HEK293T (cell line): ENCODE results near the gene SLC39A12.

Experiments
- CTCF ChIA-PET: fragments of 350-600 bp; formaldehyde crosslinking; extraction: SDS; loops from one replicate; lab custom pipeline; 2021; ENCODE audit warnings: antibody characterized with exemption, inconsistent platforms; lab: Yijun Ruan, JAX
- POLR2A ChIA-PET: fragments of 350-600 bp; formaldehyde crosslinking; extraction: SDS; loops from one replicate; lab custom pipeline; 2020; ENCODE audit warnings: antibody characterized with exemption, inconsistent platforms; lab: Yijun Ruan, JAX
- DNase-seq: peaks from one replicate; pipeline ENCODE4 v3.0.0; 2012; ENCODE audit warnings: mixed read lengths; ENCODE audit errors: extremely low spot score
- ARNT ChIP-seq: fragments of 450-650 bp; IDR thresholded peaks from 2 replicates; pipeline ENCODE4 v1.6.1; 2017; ENCODE audit warnings: mild to moderate bottlenecking
- BHLHE40 ChIP-seq: fragments of 450-650 bp; IDR thresholded peaks from 2 replicates; pipeline ENCODE4 v1.6.1; 2016; ENCODE audit warnings: mild to moderate bottlenecking, moderate library complexity, borderline replicate concordance
- CTBP1 ChIP-seq: fragments of 450-650 bp; IDR thresholded peaks from 2 replicates; pipeline ENCODE4 v1.6.1; 2016; ENCODE audit warnings: borderline replicate concordance
- ELF4 ChIP-seq: fragments of 450-650 bp; IDR thresholded peaks from 2 replicates; pipeline ENCODE4 v1.6.1; 2017; ENCODE audit warnings: antibody characterized with exemption
- FOXA1 ChIP-seq: fragments of 450-650 bp; IDR thresholded peaks from 2 replicates; pipeline ENCODE4 v1.6.1; 2016; ENCODE audit warnings: mild to moderate bottlenecking
- FOXK2 ChIP-seq: fragments of 450-650 bp; IDR thresholded peaks from 2 replicates; pipeline ENCODE4 v1.6.1; 2016; ENCODE audit warnings: mild to moderate bottlenecking
- FOXM1 ChIP-seq: fragments of 450-650 bp; IDR thresholded peaks from 2 replicates; pipeline ENCODE4 v1.6.1; 2017; ENCODE audit warnings: mild to moderate bottlenecking, borderline replicate concordance
- HDGF ChIP-seq: fragments of 450-650 bp; IDR thresholded peaks from 2 replicates; pipeline ENCODE4 v1.6.1; 2017; ENCODE audit warnings: antibody characterized with exemption, borderline replicate concordance
- L3MBTL2 ChIP-seq: fragments of 450-650 bp; conservative IDR thresholded peaks from 2 replicates; pipeline ENCODE4 v1.6.1; 2016; ENCODE audit warnings: mild to moderate bottlenecking
- LEF1 ChIP-seq: fragments of 450-650 bp; IDR thresholded peaks from 2 replicates; pipeline ENCODE4 v1.6.1; 2017; ENCODE audit warnings: mild to moderate bottlenecking, borderline replicate concordance
- NFRKB ChIP-seq: fragments of 450-650 bp; IDR thresholded peaks from 2 replicates; pipeline ENCODE4 v1.6.1; 2016; ENCODE audit warnings: mild to moderate bottlenecking, moderate library complexity
- PKNOX1 ChIP-seq: fragments of 450-650 bp; IDR thresholded peaks from 2 replicates; pipeline ENCODE4 v1.6.1; 2016
- SP1 ChIP-seq: fragments of 450-650 bp; IDR thresholded peaks from 2 replicates; pipeline ENCODE4 v1.6.1; 2017
- SUZ12 ChIP-seq: fragments of 450-650 bp; IDR thresholded peaks from 2 replicates; pipeline ENCODE4 v1.6.1; 2016; ENCODE audit warnings: mild to moderate bottlenecking
- TARDBP ChIP-seq: fragments of 450-650 bp; IDR thresholded peaks from 2 replicates; pipeline ENCODE4 v1.6.1; 2016
- ZNF384 ChIP-seq: fragments of 450-650 bp; IDR thresholded peaks from 2 replicates; pipeline ENCODE4 v1.6.1; 2016

Gene SLC39A12

DNA sequence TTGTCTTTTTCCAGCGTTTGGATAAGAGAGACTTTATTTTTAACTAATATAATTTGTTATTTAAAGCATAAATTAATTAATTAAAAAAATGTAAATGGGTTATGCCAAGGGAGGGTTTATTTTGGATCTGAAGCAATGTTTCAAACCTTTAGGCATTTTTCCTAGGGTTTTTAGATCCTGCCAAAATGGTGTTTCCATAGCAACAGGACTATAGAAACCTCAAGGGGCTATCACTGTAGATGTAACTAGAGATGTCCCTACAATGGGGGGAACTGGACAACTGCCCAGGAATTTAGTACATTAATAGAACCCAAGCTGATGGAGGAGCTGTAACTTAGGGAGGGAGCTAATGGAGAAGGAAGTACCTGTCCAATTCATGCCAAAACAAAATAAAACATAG, 57.3 kb downstream of the SLC39A12 start:
- TF ChIP-seq ZNF384, result no peak
- TF ChIP-seq TARDBP, result no peak
- TF ChIP-seq NFRKB, result no peak
- TF ChIP-seq CTBP1, result no peak
- TF ChIP-seq SUZ12, result no peak
- POLR2A ChIA-PET, result no interaction called here
- CTCF ChIA-PET, result no interaction called here

DNA sequence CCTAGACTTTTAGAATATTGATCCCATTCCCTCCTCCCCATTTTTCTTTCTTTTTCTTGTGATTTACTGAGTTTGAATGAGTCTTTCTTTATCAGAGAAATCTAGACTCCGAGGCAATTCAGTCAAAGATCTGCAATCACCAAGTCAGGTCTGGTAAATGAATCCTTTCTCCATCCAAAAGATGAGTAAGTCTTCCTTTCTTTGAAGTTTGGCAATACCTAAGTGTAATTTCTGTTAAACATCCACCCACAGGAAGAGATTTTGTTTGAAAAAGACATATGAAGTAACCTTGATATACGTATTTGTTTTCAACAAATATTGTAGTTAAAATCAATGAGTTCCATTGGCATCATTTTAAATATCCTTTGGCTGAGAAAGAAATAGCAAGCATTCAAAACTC, 58.3 kb downstream of the SLC39A12 start:
- no peak for DNase-seq
- TF ChIP-seq NFRKB, result no peak
- TF ChIP-seq LEF1, result no peak
- no peak for TF ChIP-seq ARNT
- no peak for TF ChIP-seq HDGF
- no peak for TF ChIP-seq CTBP1
- no peak for TF ChIP-seq TARDBP
- TF ChIP-seq FOXM1, result no peak
- TF ChIP-seq SP1, result no peak
- no peak for TF ChIP-seq ELF4
- TF ChIP-seq SUZ12, result no peak
- TF ChIP-seq FOXA1, result no peak
- TF ChIP-seq FOXK2, result no peak
- TF ChIP-seq BHLHE40, result no peak
- no peak for TF ChIP-seq PKNOX1
- TF ChIP-seq ZNF384, result no peak
- no peak for TF ChIP-seq L3MBTL2
- ChIA-PET POLR2A (no interaction called here), CTCF (no interaction called here)

More for the DNA sequence above, 57.3 kb downstream of the SLC39A12 start:
- DNase-seq, result no peak

GRCh38 chr10:18020523-18020922, 68.8 kb downstream of the SLC39A12 start:
- ChIA-PET POLR2A (no interaction called here), CTCF (no interaction called here)
- DNase-seq, result no peak
- TF ChIP-seq CTBP1 (no peak), PKNOX1 (no peak), NFRKB (no peak), ELF4 (no peak), FOXM1 (no peak), TARDBP (no peak), FOXA1 (no peak), FOXK2 (no peak)

DNA sequence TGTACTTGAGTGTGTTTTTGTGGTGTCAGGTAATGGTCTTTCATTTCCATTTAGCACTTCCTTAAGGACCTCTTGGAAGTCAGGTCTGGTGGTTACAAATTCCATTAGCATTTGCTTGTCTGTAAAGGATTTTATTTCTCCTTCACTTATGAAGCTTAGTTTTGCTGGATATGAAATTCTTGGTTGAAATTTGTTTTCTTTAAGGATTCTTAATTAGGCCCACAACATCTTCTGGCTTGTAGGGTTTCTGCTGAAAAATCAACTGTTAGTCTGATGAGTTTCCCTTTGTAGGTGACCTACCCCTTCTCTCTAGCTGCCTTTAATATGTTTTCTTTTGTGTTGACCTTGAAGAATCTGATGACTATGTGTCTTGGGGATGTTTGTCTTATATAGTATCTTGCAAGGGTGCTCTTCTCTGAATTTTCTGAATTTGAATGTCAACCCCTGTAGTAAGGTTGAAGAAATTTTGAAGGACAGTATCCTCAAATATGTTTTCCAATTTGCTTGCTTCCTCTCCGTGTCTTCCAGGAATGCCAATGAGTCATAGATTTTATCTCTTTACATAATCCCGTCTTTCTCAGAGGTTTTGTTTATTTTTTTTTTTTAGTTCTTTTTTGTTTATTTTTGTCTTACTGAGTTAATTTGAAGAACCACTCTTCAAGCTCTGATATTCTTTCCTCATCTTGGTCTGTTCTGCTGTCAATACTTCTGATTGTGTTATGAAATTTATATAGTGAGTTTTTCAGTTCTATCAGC, 70.2 kb downstream of the SLC39A12 start:
- no peak for DNase-seq
- ChIA-PET POLR2A (no interaction called here), CTCF (no interaction called here)
- TF ChIP-seq FOXA1 (no peak), HDGF (no peak), L3MBTL2 (no peak)

- TF ChIP-seq HDGF, result no peak
- TF ChIP-seq NFRKB, result no peak
- no peak for TF ChIP-seq ZNF384
- no peak for TF ChIP-seq TARDBP
- TF ChIP-seq FOXA1, result no peak
- no peak for TF ChIP-seq SP1
- TF ChIP-seq FOXM1, result no peak
- no peak for TF ChIP-seq BHLHE40
- no peak for TF ChIP-seq PKNOX1
- no peak for TF ChIP-seq L3MBTL2
- no peak for TF ChIP-seq FOXK2
- no peak for TF ChIP-seq ELF4
- TF ChIP-seq LEF1, result no peak
- no peak for TF ChIP-seq SUZ12
- TF ChIP-seq CTBP1, result no peak
- no peak for TF ChIP-seq ARNT
- no peak for DNase-seq
- CTCF ChIA-PET, result no interaction called here
- POLR2A ChIA-PET, result no interaction called here
Measured at GRCh38 chr10:18043148-18044006, 91.7 kb downstream of the SLC39A12 start.
